K562 (cell line): Measurements from ENCODE around the gene THSD8. TPM values are rescaled to one million over a fixed set of nuclear protein-coding genes. Genes with fewer than 3 reads are reported as not detected.

Experiments used
- ARID3A ChIP-seq: IDR thresholded peaks from 2 replicates; pipeline ENCODE4 v1.6.1; 2012; ENCODE audit warnings: low read depth, low read length, improper control_type of control experiment, borderline replicate concordance
- CBX3 ChIP-seq, 2 experiments: IDR thresholded peaks; 1 replicate in 1 of 2; 2 replicates in 1 of 2; pipeline ENCODE4 v1.6.1; 2012; ENCODE audit warnings: inconsistent platforms in 2 of 2, low read length in 2 of 2, borderline replicate concordance in 1 of 2, control low read depth in 1 of 2
- CREM ChIP-seq: IDR thresholded peaks from 2 replicates; pipeline ENCODE4 v1.6.1; 2014; ENCODE audit warnings: antibody characterized with exemption, low read depth
- ELF1 ChIP-seq: fragments of 200-800 bp; sonication (Bioruptor generic); IDR thresholded peaks from 2 replicates; pipeline ENCODE4 v1.6.1; 2016; ENCODE audit warnings: missing genetic modification characterization, missing compliant biosample characterization
- EP400 ChIP-seq: fragments of 450-650 bp; IDR thresholded peaks from 2 replicates; pipeline ENCODE4 v1.6.1; 2017; ENCODE audit warnings: antibody characterized with exemption, mild to moderate bottlenecking, moderate library complexity
- KAT2B ChIP-seq: IDR thresholded peaks from one replicate; pipeline ENCODE4 v1.6.1; 2012; ENCODE audit warnings: low read depth, mild to moderate bottlenecking, control low read depth, inconsistent platforms, low read length, moderate library complexity
- MXD1 ChIP-seq: fragments of 250-450 bp; sonication (Bioruptor Pico); IDR thresholded peaks from 2 replicates; pipeline ENCODE4 v1.8.0; 2021; ENCODE audit warnings: borderline replicate concordance, mild to moderate bottlenecking, moderate library complexity; ENCODE audit not compliant: poor library complexity, severe bottlenecking
- NFIX ChIP-seq: fragments of 250-450 bp; sonication (Bioruptor Pico); IDR thresholded peaks from 2 replicates; pipeline ENCODE4 v1.4.0; 2020; ENCODE audit warnings: low read depth, mild to moderate bottlenecking, moderate library complexity
- NKRF ChIP-seq: fragments of 450-650 bp; IDR thresholded peaks from 2 replicates; pipeline ENCODE4 v1.6.1; 2016; ENCODE audit warnings: borderline replicate concordance
- POLR2AphosphoS2 ChIP-seq: IDR thresholded peaks from 2 replicates; pipeline ENCODE4 v1.6.1; 2012; ENCODE audit warnings: low read length, improper control_type of control experiment
- PTRF ChIP-seq: fragments of 450-650 bp; IDR thresholded peaks from 2 replicates; pipeline ENCODE4 v1.6.1; 2016; ENCODE audit warnings: mild to moderate bottlenecking, missing genetic modification characterization, missing compliant biosample characterization
- TRIM24 ChIP-seq, 2 experiments: fragments of 450-650 bp; IDR thresholded peaks; 2 replicates each; pipeline ENCODE4 v1.6.1; 2016
- ZNF668 ChIP-seq: fragments of 250-450 bp; sonication (Bioruptor Pico); IDR thresholded peaks from 2 replicates; pipeline ENCODE4 v1.8.0; 2022; ENCODE audit warnings: mild to moderate bottlenecking, inconsistent platforms
- polyA plus RNA-seq, 8 experiments: library from polyadenylated mRNA; depleted of rRNA in 4 of 8; stranded (reverse) in 5 of 8; unstranded in 3 of 8; fragments of >200 nt; fragmentation: Nextera tagmentation in 2 of 8; fragmentation: Illumina TruSeq in 1 of 8; extraction: Ambion mirVana in 2 of 8; extraction: Trizol in 1 of 8; gene quantifications; 2 replicates each; pipeline versions ENCODE4 v1.2.1 to v1.2.3, GENCODE V29; 2011 to 2014; ENCODE audit warnings: inconsistent platforms in 1 of 8, missing spikeins in 1 of 8
- total RNA-seq, 7 experiments: library from RNA; depleted of rRNA in 6 of 7; stranded (reverse); fragments of >200 nt in 6 of 7; fragmentation: Illumina TruSeq in 2 of 7; extraction: Trizol in 2 of 7; gene quantifications; 2 replicates each; pipeline versions ENCODE4 v1.2.1 to v1.2.3, GENCODE V29; 2011 to 2021; ENCODE audit warnings: low replicate concordance in 1 of 7
- TF ChIP-seq, protein P1 (sequence below): fragments of 250-450 bp; sonication (Bioruptor Pico); IDR thresholded peaks from 2 replicates; pipeline ENCODE4 v1.4.0; 2020
- TF ChIP-seq, protein P2 (sequence below), 2 experiments: fragments of 450-650 bp in 1 of 2; IDR thresholded peaks; 2 replicates each; pipeline ENCODE4 v1.6.1; 2011 to 2017; ENCODE audit warnings: low read depth in 2 of 2, antibody characterized with exemption in 1 of 2, borderline replicate concordance in 1 of 2, low read length in 1 of 2, mild to moderate bottlenecking in 1 of 2, mixed read lengths in 1 of 2; ENCODE audit not compliant: control insufficient read depth in 1 of 2
- TF ChIP-seq, protein P3 (sequence below): fragments of 250-450 bp; sonication (Bioruptor Pico); IDR thresholded peaks from 2 replicates; pipeline ENCODE4 v1.4.0; 2020; ENCODE audit warnings: mild to moderate bottlenecking, moderate library complexity

Gene THSD8
- total and polyA plus RNA-seq, 9 of the 15 experiments (the other 6 are each of a cell fraction or from before 2014, with no cell fraction given) = 8.4 to 42.4 (median 19.9) TPM; not detected in 2

DNA sequence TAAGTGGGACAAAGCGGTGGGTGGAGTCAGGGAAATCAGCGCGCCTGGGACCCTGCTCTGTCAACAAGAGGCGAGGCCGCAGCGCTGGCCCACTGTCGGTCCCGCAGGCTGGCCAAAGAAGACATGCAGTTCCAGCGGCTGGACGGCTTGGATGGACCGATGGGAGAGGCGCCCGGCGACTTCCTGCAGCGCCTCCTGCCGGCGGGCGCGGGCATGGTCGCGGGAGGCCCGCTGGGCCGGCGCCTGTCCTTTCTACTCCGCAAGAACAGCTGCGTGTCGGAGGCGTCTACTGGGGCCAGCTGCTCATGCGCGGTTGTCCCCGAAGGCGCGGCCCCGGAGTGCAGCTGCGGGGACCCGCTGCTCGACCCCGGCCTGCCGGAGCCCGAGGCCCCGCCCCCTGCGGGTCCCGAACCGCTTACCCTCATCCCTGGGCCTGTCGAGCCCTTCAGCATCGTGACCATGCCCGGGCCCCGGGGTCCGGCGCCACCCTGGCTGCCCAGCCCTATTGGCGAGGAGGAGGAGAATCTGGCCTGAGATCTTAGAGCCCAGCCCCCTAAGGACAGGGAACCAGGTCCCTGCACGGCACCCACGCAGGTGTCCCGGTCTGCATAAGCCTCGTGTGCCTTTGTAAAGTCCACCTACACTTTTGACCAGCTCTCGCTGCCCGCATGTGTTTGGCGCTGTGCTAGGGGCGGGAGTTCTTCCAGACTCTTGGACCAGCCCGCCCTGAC, 44.2 kb upstream of the THSD8 start (continued):
- TF ChIP-seq MXD1 (CRISPR knock-in tag) (no peak), KAT2B (no peak), TRIM24 (IDR thresholded peaks at IDR 0.05) (no peak), NKRF (no peak), POLR2AphosphoS2 (no peak), CBX3 (IDR thresholded peaks at IDR 0.05; ENCODE audit: borderline replicate concordance in 1 of 2, low read length in 2 of 2) (no peak), CREM (peak; percentile 44; the same call in 1 of the 2 replicates), ZNF668 (CRISPR knock-in tag) (no peak), ELF1 (no peak), ARID3A (no peak), NFIX (no peak), EP400 (no peak), PTRF (tag) (no peak)
- TF ChIP-seq, protein P1, sequence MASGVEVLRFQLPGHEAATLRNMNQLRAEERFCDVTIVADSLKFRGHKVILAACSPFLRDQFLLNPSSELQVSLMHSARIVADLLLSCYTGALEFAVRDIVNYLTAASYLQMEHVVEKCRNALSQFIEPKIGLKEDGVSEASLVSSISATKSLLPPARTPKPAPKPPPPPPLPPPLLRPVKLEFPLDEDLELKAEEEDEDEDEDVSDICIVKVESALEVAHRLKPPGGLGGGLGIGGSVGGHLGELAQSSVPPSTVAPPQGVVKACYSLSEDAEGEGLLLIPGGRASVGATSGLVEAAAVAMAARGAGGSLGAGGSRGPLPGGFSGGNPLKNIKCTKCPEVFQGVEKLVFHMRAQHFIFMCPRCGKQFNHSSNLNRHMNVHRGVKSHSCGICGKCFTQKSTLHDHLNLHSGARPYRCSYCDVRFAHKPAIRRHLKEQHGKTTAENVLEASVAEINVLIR (CRISPR knock-in tag) = no peak
- TF ChIP-seq, protein P2, sequence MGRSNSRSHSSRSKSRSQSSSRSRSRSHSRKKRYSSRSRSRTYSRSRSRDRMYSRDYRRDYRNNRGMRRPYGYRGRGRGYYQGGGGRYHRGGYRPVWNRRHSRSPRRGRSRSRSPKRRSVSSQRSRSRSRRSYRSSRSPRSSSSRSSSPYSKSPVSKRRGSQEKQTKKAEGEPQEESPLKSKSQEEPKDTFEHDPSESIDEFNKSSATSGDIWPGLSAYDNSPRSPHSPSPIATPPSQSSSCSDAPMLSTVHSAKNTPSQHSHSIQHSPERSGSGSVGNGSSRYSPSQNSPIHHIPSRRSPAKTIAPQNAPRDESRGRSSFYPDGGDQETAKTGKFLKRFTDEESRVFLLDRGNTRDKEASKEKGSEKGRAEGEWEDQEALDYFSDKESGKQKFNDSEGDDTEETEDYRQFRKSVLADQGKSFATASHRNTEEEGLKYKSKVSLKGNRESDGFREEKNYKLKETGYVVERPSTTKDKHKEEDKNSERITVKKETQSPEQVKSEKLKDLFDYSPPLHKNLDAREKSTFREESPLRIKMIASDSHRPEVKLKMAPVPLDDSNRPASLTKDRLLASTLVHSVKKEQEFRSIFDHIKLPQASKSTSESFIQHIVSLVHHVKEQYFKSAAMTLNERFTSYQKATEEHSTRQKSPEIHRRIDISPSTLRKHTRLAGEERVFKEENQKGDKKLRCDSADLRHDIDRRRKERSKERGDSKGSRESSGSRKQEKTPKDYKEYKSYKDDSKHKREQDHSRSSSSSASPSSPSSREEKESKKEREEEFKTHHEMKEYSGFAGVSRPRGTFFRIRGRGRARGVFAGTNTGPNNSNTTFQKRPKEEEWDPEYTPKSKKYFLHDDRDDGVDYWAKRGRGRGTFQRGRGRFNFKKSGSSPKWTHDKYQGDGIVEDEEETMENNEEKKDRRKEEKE (IDR thresholded peaks at IDR 0.05; ENCODE audit: borderline replicate concordance in 1 of 2, control insufficient read depth in 1 of 2, low read depth in 2 of 2, low read length in 1 of 2) = no peak
- TF ChIP-seq, protein P3, sequence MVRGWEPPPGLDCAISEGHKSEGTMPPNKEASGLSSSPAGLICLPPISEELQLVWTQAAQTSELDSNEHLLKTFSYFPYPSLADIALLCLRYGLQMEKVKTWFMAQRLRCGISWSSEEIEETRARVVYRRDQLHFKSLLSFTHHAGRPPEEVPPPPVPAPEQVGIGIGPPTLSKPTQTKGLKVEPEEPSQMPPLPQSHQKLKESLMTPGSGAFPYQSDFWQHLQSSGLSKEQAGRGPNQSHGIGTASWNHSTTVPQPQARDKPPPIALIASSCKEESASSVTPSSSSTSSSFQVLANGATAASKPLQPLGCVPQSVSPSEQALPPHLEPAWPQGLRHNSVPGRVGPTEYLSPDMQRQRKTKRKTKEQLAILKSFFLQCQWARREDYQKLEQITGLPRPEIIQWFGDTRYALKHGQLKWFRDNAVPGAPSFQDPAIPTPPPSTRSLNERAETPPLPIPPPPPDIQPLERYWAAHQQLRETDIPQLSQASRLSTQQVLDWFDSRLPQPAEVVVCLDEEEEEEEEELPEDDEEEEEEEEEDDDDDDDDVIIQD (CRISPR knock-in tag) = no peak
